ENCODE measurements around the gene CCT3. TPM values are rescaled to one million over a fixed set of nuclear protein-coding genes. Genes with fewer than 3 reads are reported as not detected.
A peak's percentile ranks its signal among the peaks of the same experiment; 100 is the strongest.
"Not testable (repeated sequence)": the region's sequence is repeated elsewhere in the genome, so short reads cannot be mapped to it uniquely, and the experiment has no call there.

CCT3 gene
- total RNA-seq, 2 experiments from 2014 or later, result 181 to 184 TPM

DNA sequence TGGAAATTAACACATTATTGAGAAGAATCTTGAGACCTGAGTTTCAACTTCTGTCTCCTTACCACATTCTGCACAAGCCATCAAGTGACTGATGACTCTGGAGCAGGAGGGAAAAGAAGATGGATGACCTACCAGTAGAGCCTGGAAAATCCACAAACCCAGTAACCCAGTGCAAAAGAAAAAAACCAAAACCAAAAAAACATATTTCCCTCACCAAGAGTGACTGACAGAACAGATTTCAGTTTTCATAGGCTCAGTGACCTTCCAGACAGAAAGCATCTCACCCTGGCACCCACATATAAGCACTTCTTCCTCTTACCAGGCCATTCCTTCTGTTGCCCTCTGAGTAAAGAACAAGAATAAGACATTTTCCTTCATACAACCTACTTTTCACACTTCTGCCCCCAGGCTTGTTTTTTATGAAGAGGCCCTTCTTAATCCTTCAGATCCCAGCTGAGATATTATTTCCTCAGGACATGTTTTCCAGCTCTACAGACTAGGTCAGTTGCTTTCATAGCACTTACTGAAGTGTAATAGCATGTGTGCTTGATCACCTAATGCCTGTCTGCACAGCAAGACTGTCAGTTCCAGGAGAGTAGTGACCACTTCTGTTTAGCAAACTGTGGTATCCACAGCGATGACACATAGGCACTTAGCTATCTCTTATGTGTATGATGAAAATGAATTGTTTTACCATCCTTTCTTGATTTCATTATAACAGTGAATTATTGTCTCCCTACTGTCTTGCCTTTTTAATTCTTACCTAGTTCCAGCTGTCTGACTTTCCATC is 4.3 kb upstream of the CCT3 start:
- H3K36me3 Mint-ChIP-seq (ENCODE audit: low read depth), result peaks cover 5% of the 10 kb centered on the region
- H3K9me3 Mint-ChIP-seq, result no peaks in the 10 kb centered on the region
- POLR2A ChIA-PET, result no interaction called here
- H3K4me1 Mint-ChIP-seq, result peaks cover 11% of the 10 kb centered on the region
- DNase-seq, result no peak
- peaks cover 18% of the 10 kb centered on the region for H3K27me3 Mint-ChIP-seq
- H3K4me3 Mint-ChIP-seq, result no peak overlapping the region
- CTCF ChIA-PET, result interaction anchor here (0.8 to 1.7 kb wide), 4 partner anchors 12 to 104 kb away, joined by 3 to 4 read pairs (median 3); no protein-coding TSS in a partner anchor
- no peak overlapping the region for H3K27ac Mint-ChIP-seq

DNA sequence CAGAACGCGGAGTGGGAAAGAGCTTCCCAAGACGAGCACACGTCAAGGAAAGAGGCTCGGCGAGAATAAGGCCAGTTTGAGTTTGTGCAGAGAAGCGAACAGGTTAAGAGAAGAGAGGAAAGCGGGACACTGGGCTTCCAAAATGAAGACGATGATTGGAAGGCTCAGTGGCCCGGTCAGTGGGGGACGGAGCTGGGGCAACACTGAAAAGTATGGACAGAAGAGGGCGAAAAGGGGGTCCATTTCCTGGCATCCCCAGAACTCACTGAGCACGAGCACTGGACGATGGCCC is 258 bp downstream of the CCT3 start:
- H3K4me1 Mint-ChIP-seq, result peaks cover 39% of the 10 kb centered on the region
- peak overlapping the region; percentile 98 for H3K4me3 Mint-ChIP-seq
- peaks cover 39% of the 10 kb centered on the region for H3K36me3 Mint-ChIP-seq (ENCODE audit: low read depth)
- DNase-seq, result no peak
- peak overlapping the region; percentile 95 for H3K27ac Mint-ChIP-seq
- POLR2A ChIA-PET, result interaction anchor here (0.8 to 2.0 kb wide), 13 partner anchors 10 to 254 kb away, joined by 3 to 15 read pairs (median 3); partner anchors contain the start of genes NAXE, SLC25A44, SMG5 and TMEM79
- no peaks in the 10 kb centered on the region for H3K27me3 Mint-ChIP-seq
- H3K9me3 Mint-ChIP-seq, result no peaks in the 10 kb centered on the region
- CTCF ChIA-PET, result interaction anchor here (0.6 to 2.4 kb wide), 9 partner anchors 9 to 532 kb away, joined by 3 to 9 read pairs (median 3); partner anchors contain the start of gene SMG5

DNA sequence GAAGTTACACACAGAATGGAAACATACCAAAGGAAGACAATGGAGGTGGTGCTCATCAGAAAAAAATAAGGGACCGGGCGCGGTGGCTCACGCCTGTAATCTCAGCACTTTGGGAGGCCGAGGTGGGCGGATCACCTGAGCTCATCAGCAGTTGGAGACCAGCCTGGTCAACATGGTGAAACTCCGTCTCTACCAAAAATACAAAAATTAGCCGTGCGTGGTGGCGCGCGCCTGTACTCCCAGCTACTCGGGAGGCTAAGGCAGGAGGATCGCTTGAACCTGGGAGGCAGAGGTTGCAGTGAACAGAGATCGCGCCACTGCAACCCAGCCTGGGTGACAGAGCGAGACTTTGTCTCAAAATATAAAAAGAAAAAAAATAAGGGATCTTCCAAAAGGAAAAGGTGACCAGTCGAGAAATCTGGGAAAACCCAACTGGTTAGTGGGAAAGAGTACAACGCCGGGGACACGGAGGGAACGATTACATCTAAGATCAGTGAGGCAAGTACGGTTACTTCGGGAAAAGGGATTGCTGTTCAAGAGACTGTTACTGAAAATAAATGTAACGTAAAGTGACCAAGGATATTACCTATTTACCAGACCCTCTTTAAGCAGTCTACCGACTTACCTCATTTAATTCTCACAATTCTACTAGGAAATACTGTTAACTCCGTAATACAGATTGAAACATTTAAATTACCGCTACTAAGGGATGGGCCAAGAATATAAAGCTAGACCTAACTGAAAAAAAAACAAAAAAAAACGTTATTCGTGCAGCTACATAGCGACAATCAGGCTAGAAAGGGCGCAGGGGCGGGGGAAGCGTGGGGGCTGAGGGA is 822 bp downstream of the CCT3 start:
- Mint-ChIP-seq H3K27me3 (no peaks in the 10 kb centered on the region), H3K4me1 (peaks cover 39% of the 10 kb centered on the region), H3K4me3 (peak overlapping the region; percentile 98), H3K27ac (peak overlapping the region; percentile 95), H3K9me3 (no peaks in the 10 kb centered on the region), H3K36me3 (ENCODE audit: low read depth) (peaks cover 41% of the 10 kb centered on the region)
- ChIA-PET CTCF (interaction anchor here (0.6 to 2.4 kb wide), 11 partner anchors 8 to 531 kb away, joined by 3 to 9 read pairs (median 3); partner anchors contain the start of gene SMG5), POLR2A (interaction anchor here (0.8 to 2.0 kb wide), 18 partner anchors 10 to 254 kb away, joined by 3 to 15 read pairs (median 3); partner anchors contain the start of genes NAXE, SLC25A44, SMG5 and TMEM79)
- DNase-seq, result peak; percentile 18

DNA sequence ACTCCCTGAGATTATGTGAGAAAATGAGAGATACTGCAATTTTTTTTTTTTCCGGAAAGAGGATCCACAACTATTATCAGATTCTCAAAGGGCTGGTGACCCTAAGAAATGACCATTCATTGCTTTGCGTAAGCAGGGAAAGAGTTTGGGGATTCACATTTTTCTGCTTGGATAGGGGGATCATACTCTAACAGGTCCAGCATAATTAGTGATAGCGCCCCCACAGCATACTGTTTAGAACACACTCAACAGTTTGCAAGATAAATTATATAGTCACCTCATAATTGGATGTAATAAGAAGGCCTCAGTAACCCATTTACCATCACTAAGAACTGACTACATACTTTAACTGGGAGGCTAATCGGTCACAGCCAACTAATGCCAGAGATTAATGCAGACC is 1.9 kb downstream of the CCT3 start:
- peak overlapping the region; percentile 98 for H3K4me3 Mint-ChIP-seq
- H3K27me3 Mint-ChIP-seq, result no peaks in the 10 kb centered on the region
- H3K9me3 Mint-ChIP-seq, result no peaks in the 10 kb centered on the region
- POLR2A ChIA-PET, result interaction anchor here (0.9 to 1.4 kb wide), 6 partner anchors 16 to 240 kb away, joined by 3 to 12 read pairs (median 3); partner anchors contain the start of gene SMG5
- no peak overlapping the region for H3K27ac Mint-ChIP-seq
- CTCF ChIA-PET, result interaction anchor here (0.7 to 2.4 kb wide), 4 partner anchors 10 to 65 kb away, joined by 3 to 9 read pairs (median 4); no protein-coding TSS in a partner anchor
- H3K4me1 Mint-ChIP-seq, result peaks cover 39% of the 10 kb centered on the region
- no peak for DNase-seq
- H3K36me3 Mint-ChIP-seq (ENCODE audit: low read depth), result peaks cover 44% of the 10 kb centered on the region

DNA sequence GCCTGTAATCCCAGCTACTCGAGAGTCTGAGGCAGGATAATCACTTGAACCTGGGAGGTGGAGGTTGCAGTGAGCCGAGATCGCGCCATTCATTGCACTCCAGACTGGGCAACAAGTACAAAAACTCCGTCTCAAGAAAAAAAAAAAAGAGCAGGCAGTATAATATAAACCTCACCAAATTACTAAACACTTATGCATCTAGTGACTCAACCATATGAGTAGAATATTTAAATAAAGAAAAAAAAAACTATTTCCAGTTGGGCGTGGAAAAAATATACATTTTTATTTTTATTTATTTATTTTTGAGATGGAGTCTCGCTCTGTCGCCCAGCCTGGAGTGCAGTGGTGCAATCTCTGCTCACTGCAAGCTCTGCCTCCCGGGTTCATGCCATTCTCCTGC is 14.9 kb downstream of the CCT3 start:
- H3K36me3 Mint-ChIP-seq (ENCODE audit: low read depth), result peaks cover 46% of the 10 kb centered on the region
- not testable (repeated sequence) for H3K27ac Mint-ChIP-seq, H3K4me1 Mint-ChIP-seq, DNase-seq, H3K9me3 Mint-ChIP-seq, H3K27me3 Mint-ChIP-seq, H3K4me3 Mint-ChIP-seq
- ChIA-PET POLR2A (interaction anchor here (1.1 to 1.5 kb wide), 2 partner anchors 15 to 40 kb away, joined by 3 read pairs; partner anchors contain the start of genes CCT3 and TSACC), CTCF (interaction anchor here (0.6 to 1.6 kb wide), 3 partner anchors 8 to 182 kb away, joined by 3 to 5 read pairs (median 4); no protein-coding TSS in a partner anchor)

DNA sequence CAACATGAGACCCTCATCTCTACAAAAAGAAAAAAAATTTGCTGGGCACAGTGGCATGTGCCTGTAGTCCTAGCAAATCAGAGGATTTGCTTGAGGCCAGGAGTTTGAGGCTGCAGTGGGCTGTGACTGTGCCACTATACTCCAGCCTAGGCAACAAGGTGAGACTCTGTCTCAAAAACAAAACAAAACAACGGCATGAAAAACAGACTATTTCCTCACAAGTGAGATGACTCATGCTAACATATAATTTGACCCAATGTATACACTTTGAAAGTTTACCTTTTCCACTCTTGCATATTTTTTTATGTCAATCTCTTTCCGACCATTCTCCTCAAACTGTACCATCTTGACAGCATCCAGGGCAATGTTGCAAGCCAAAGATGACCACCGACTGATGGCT is 17.5 kb downstream of the CCT3 start:
- peaks cover 65% of the 10 kb centered on the region for H3K36me3 Mint-ChIP-seq (ENCODE audit: low read depth)
- ChIA-PET POLR2A (interaction anchor here (1.5 kb wide), 1 partner anchor 15 kb away, joined by 3 read pairs; no protein-coding TSS in a partner anchor), CTCF (interaction anchor here (0.6 to 1.2 kb wide), 2 partner anchors 44 to 86 kb away, joined by 3 read pairs; no protein-coding TSS in a partner anchor)
- no peaks in the 10 kb centered on the region for H3K9me3 Mint-ChIP-seq
- H3K27me3 Mint-ChIP-seq, result no peaks in the 10 kb centered on the region
- no peak overlapping the region for H3K4me3 Mint-ChIP-seq
- H3K27ac Mint-ChIP-seq, result no peak overlapping the region
- no peaks in the 10 kb centered on the region for H3K4me1 Mint-ChIP-seq
- no peak for DNase-seq

DNA sequence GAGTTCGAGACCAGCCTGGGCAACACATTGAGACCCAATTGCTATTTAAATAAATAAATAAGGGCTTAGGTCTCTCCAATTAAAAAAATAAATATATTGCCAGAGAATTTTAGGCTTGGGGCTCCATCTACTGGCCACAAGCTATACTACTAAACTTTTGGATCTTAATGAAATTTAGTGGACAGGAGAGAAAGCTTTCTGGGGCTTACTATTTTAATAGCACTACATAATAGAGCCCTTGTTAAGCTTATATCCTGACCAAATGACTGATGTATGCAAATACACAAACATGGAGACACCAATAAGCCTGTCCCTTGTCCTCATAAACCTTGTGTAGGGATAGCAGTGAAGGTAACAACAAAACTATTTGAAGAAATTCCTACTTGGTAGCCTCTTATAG is 18.4 kb downstream of the CCT3 start:
- H3K27ac Mint-ChIP-seq, result no peak overlapping the region
- no peaks in the 10 kb centered on the region for H3K9me3 Mint-ChIP-seq
- peaks cover 66% of the 10 kb centered on the region for H3K36me3 Mint-ChIP-seq (ENCODE audit: low read depth)
- ChIA-PET POLR2A (interaction anchor here (0.7 to 1.5 kb wide), 6 partner anchors 14 to 174 kb away, joined by 3 to 5 read pairs (median 3); partner anchors contain the start of gene SMG5), CTCF (interaction anchor here (0.6 to 2.6 kb wide), 32 partner anchors 8 to 506 kb away, joined by 3 to 26 read pairs (median 4); partner anchors contain the start of genes CCT3, PMF1, SMG5 and TSACC)
- H3K4me3 Mint-ChIP-seq, result no peak overlapping the region
- H3K4me1 Mint-ChIP-seq, result no peaks in the 10 kb centered on the region
- DNase-seq, result peak; percentile 27
- H3K27me3 Mint-ChIP-seq, result no peaks in the 10 kb centered on the region

DNA sequence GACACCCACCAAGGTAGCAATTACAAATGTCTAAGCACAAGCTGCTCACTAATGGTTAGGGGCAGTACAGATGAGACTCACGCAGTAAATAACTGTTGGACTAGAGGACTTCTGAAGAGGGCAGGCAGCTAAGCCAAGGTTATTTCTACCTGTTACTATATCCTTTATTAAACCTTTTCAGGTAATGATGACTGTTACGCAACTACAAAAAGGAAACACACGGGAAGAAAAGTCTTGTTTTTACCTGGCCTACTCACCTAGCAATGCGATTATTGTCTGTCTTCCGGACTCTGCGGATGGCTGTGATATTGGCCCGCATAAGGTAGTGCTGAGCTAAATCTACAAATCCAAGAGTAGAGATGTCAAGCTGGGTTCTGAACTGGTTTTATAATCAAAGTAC is 21.2 kb downstream of the CCT3 start:
- no peak overlapping the region for H3K27ac Mint-ChIP-seq
- ChIA-PET CTCF (interaction anchor here (0.6 to 1.8 kb wide), 4 partner anchors 27 to 443 kb away, joined by 3 to 8 read pairs (median 4); partner anchors contain the start of genes SMG5 and TMEM79), POLR2A (interaction anchor here (0.9 kb wide), 1 partner anchor 34 kb away, joined by 3 read pairs; the partner anchor contains the start of gene SMG5)
- DNase-seq, result no peak
- no peaks in the 10 kb centered on the region for H3K27me3 Mint-ChIP-seq
- H3K36me3 Mint-ChIP-seq (ENCODE audit: low read depth), result peaks cover 74% of the 10 kb centered on the region
- no peak overlapping the region for H3K4me3 Mint-ChIP-seq
- H3K4me1 Mint-ChIP-seq, result no peaks in the 10 kb centered on the region
- H3K9me3 Mint-ChIP-seq, result no peaks in the 10 kb centered on the region

DNA sequence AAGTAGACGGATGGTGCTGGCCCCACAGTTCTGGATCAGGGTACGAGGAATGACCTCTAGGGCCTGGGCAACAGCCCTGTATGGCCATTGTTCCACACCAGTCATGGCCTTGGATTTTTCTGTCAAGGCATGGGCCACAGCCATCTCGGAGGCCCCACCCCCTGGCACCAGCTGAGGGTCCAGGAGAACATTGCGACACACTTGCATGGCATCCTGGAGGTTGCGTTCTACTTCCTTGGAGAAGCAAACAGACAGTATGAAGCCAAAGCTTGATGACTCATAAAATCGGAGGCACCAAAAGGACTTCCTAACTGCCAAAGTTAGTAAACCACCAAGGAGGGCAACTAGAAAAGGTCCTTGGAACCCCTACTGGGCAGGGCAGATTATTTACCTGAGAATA is 27.1 kb downstream of the CCT3 start:
- H3K27ac Mint-ChIP-seq, result no peak overlapping the region
- POLR2A ChIA-PET, result interaction anchor here (1.0 to 1.5 kb wide), 2 partner anchors 29 to 146 kb away, joined by 3 to 8 read pairs; partner anchors contain the start of gene SMG5
- no peaks in the 10 kb centered on the region for H3K4me1 Mint-ChIP-seq
- no peak overlapping the region for H3K4me3 Mint-ChIP-seq
- H3K27me3 Mint-ChIP-seq, result no peaks in the 10 kb centered on the region
- CTCF ChIA-PET, result interaction anchor here (1.3 kb wide), 1 partner anchor 8 kb away, joined by 5 read pairs; no protein-coding TSS in a partner anchor
- H3K36me3 Mint-ChIP-seq (ENCODE audit: low read depth), result peaks cover 66% of the 10 kb centered on the region
- no peaks in the 10 kb centered on the region for H3K9me3 Mint-ChIP-seq
- DNase-seq, result no peak

DNA sequence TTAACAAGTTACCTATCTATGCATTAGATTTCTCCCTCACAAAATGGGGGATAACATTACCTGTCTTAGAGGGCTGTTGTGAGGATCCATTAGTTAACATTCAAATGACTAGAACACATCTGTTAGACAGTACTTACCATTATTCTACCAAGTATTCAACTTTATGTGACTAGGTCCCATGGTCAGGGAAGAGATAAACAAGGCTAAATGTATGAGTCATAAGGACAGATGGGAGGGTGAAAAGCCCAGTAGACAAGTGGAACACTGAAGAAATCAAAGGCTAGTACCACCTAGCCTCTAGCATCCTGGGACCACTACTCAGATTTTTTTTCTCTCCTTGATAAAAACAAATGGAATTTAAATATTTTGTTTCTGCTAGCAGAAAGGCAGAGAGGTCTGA is 30.0 kb downstream of the CCT3 start:
- Mint-ChIP-seq H3K9me3 (no peaks in the 10 kb centered on the region), H3K27ac (no peak overlapping the region), H3K4me3 (no peak overlapping the region), H3K4me1 (no peaks in the 10 kb centered on the region), H3K27me3 (no peaks in the 10 kb centered on the region), H3K36me3 (ENCODE audit: low read depth) (peaks cover 52% of the 10 kb centered on the region)
- no peak for DNase-seq
- CTCF ChIA-PET, result no interaction called here
- POLR2A ChIA-PET, result interaction anchor here (1.9 to 2.4 kb wide), 2 partner anchors 9 to 25 kb away, joined by 7 to 14 read pairs; partner anchors contain the start of genes SMG5, TMEM79 and VHLL

DNA sequence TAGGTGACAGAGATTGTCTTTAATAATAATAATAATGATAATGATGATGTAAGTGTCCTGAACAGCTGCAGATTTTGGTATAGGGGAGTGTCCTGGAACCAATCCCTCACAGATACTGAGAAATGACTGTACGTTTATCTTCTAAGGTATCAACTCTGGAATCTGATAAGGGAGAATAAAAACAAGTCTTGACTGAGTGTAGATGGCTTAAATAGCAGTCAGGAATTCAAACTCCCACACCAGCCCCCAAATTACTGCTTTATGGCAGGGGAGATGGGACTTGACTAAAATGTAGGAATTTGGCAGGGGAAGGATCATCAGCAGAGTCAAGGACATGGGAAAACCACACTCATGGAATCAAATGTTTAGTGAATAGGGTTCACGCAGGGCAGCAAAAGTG is 32.9 kb downstream of the CCT3 start:
- Mint-ChIP-seq H3K4me3 (no peak overlapping the region), H3K27me3 (no peaks in the 10 kb centered on the region), H3K9me3 (no peaks in the 10 kb centered on the region), H3K27ac (no peak overlapping the region), H3K4me1 (no peaks in the 10 kb centered on the region), H3K36me3 (ENCODE audit: low read depth) (peaks cover 29% of the 10 kb centered on the region)
- no peak for DNase-seq
- ChIA-PET POLR2A (no interaction called here), CTCF (interaction anchor here (1.2 to 2.8 kb wide), 2 partner anchors 14 to 26 kb away, joined by 3 to 10 read pairs; no protein-coding TSS in a partner anchor)

DNA sequence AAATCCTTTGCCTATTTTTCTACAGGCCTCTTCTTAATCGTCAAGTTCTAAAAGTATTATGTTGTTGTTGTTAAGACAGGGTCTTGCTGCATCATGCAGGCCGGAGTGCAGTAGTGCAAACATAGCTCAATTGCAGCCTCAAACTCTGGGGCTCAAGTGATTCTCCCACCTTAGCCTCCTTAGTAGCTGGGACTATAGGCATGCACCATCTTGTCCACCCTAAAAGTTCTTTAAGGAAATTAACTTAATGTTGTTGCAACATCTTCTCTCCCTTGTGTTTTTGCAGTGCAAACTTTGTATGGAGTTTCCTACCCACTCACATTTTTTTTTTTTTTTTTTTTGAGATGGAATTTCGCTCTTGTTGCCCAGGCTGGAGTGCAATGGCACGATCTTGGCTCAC is 34.9 kb downstream of the CCT3 start:
- Mint-ChIP-seq H3K4me1 (no peaks in the 10 kb centered on the region), H3K4me3 (no peak overlapping the region), H3K27me3 (no peaks in the 10 kb centered on the region), H3K27ac (no peak overlapping the region), H3K36me3 (ENCODE audit: low read depth) (peaks cover 16% of the 10 kb centered on the region), H3K9me3 (no peaks in the 10 kb centered on the region)
- ChIA-PET CTCF (interaction anchor here (0.7 to 2.8 kb wide), 4 partner anchors 16 to 239 kb away, joined by 3 to 10 read pairs (median 4); no protein-coding TSS in a partner anchor), POLR2A (interaction anchor here (0.7 kb wide), 1 partner anchor 21 kb away, joined by 3 read pairs; the partner anchor contains the start of gene SMG5)
- DNase-seq, result no peak
